ENCODE measurements around the gene WHAMM. TPM values are rescaled to one million over a fixed set of nuclear protein-coding genes. Genes with fewer than 3 reads are reported as not detected.
A peak's percentile ranks its signal among the peaks of the same experiment; 100 is the strongest.

Gene WHAMM
- total and polyA plus RNA-seq, 12 donors = 3.7 to 10.0 (median 6.9) TPM

- peaks cover 5 to 8% of the 10 kb centered on the region in 2 donors for H3K4me1 ChIP-seq (replicated peaks in 1 of 2)
- DNase-seq = peak in 1 of 7 donors; percentile 23
- H3K27ac ChIP-seq = no peak overlapping the region
- H3K36me3 ChIP-seq (replicated peaks in 1 of 2) = peaks cover 0 to 81% of the 10 kb centered on the region in 2 donors
- intact Hi-C loops (cut with DNase I) = no loop called here
- H3K4me3 ChIP-seq = no peak overlapping the region
- no peaks in the 10 kb centered on the region for H3K9me3 ChIP-seq (replicated peaks in 1 of 3)
- 63 to 90% (median 75%) methylated on average over 1 of the region's 1 CpG for WGBS, 4 donors
- H3K27me3 ChIP-seq = no peaks in the 10 kb centered on the region
- TF ChIP-seq CTCF (IDR thresholded peaks at IDR 0.05) = no peak
- no peak for TF ChIP-seq POLR2A (IDR thresholded peaks at IDR 0.05)
Measured at GRCh38 chr15:82828075-82828474, 18.6 kb downstream of the WHAMM start.

- TF ChIP-seq POLR2A (IDR thresholded peaks at IDR 0.05) (no peak), CTCF (IDR thresholded peaks at IDR 0.05) (no peak)
Measured at GRCh38 chr15:82829234-82829633, 19.8 kb downstream of the WHAMM start.

DNA sequence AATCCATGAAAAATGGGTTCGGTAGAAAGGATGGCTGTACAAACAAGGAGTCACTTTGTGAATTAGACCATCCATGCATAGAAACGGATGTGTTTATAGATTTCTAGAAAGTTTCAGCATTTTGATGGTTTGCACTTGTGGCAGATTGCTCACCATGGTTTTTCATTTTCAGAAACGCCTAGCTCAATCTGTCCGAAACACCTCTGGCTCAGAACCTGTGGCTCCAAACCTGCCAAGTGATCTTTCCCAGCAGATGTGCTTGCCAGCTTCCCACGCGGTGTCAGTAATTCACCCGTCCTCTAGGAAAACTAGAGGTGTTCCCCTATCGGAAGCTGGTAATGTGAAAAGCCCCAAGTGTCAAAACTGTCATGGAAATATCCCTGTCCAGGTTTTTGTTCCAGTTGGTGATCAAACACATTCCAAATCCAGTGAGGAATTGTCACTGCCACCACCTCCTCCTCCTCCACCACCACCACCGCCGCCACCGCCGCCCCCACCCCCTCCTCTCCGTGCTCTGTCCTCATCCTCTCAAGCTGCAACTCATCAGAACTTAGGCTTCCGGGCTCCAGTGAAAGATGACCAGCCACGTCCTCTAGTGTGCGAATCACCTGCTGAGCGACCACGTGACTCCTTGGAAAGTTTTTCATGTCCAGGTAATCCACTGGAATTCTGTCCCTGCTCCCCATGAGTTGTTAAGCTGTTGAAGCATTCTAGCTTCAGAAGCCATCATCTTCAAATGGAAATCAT lies 21.2 kb downstream of the WHAMM start:
- no peaks in the 10 kb centered on the region for H3K9me3 ChIP-seq (replicated peaks in 1 of 3)
- no peak overlapping the region for H3K27ac ChIP-seq
- H3K4me3 ChIP-seq = no peak overlapping the region
- H3K36me3 ChIP-seq (replicated peaks in 1 of 2) = peaks cover 0 to 81% of the 10 kb centered on the region in 2 donors
- intact Hi-C loops (cut with DNase I) = no loop called here
- H3K4me1 ChIP-seq (replicated peaks in 1 of 2) = peaks cover 7 to 12% of the 10 kb centered on the region in 2 donors
- no peak for DNase-seq
- no peaks in the 10 kb centered on the region for H3K27me3 ChIP-seq
- TF ChIP-seq CTCF (IDR thresholded peaks at IDR 0.05) (no peak), POLR2A (IDR thresholded peaks at IDR 0.05) (no peak)
- WGBS, 4 donors = 87 to 96% (median 93%) methylated on average over 17 to 18 of the region's 18 CpGs

More at GRCh38 chr15:82829234-82829633, 19.8 kb downstream of the WHAMM start:
- Histone ChIP-seq H3K4me3 (no peak overlapping the region), H3K27ac (no peak overlapping the region), H3K27me3 (no peaks in the 10 kb centered on the region), H3K9me3 (replicated peaks in 1 of 3) (no peaks in the 10 kb centered on the region), H3K4me1 (replicated peaks in 1 of 2) (peaks cover 7 to 12% of the 10 kb centered on the region in 2 donors), H3K36me3 (replicated peaks in 1 of 2) (peaks cover 0 to 81% of the 10 kb centered on the region in 2 donors)
- DNase-seq = no peak
- intact Hi-C loops (cut with DNase I) = no loop called here
- 90 to 94% (median 94%) methylated on average over 3 to 4 of the region's 4 CpGs for WGBS, 4 donors

DNA sequence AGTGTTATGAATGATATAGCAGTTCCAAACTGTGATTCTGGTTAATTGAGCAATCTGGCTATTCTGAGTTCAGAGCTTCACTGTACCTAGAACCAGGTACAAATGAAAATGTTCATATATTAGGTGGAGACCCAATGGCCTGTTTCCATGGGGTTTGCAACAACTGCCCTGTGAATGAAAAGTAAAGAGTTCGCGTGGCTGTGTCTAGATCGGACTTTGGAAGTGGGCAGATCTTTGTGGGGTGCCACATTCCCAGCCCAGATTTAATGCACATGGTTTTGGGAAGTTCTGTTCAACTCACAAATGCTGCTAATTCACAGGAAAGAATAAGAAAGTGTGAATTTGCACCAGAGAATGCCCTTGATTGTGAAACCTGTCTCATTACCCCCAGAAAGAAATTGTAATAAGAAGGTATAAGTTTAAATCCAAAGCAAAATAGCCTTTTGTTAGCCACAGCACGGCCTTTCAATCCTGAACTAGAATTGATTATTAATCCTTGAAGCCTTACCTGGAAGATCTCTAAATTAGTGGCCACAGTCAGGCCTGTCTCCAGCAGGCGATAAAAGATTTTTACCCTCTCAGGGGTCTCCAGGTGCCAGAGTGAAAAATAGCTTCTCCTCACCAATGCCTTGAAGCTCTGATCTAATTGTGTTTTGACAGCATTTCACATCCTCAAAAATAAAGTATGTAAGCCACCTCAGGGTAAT lies 22.6 kb downstream of the WHAMM start:
- H3K4me1 ChIP-seq (replicated peaks in 1 of 2) = peaks cover 7 to 12% of the 10 kb centered on the region in 2 donors
- intact Hi-C loops (cut with DNase I) = no loop called here
- H3K36me3 ChIP-seq (replicated peaks in 1 of 2) = peaks cover 0 to 81% of the 10 kb centered on the region in 2 donors
- H3K4me3 ChIP-seq = no peak overlapping the region
- no peak for DNase-seq
- no peaks in the 10 kb centered on the region for H3K9me3 ChIP-seq (replicated peaks in 1 of 3)
- no peaks in the 10 kb centered on the region for H3K27me3 ChIP-seq
- peak in 4 of 6 experiments; percentile 2 to 36 (median 11) for TF ChIP-seq CTCF (IDR thresholded peaks at IDR 0.05)
- TF ChIP-seq POLR2A (IDR thresholded peaks at IDR 0.05) = no peak
- WGBS, 4 donors = 91 to 95% (median 94%) methylated on average over 5 of the region's 5 CpGs
- H3K27ac ChIP-seq = peak overlapping the region in 4 of 5 donors; percentile 34 to 52 (median 40)

Measured in adrenal gland (tissue), 12 donors.